Measurements from ENCODE around the gene TSHZ2.

DNA sequence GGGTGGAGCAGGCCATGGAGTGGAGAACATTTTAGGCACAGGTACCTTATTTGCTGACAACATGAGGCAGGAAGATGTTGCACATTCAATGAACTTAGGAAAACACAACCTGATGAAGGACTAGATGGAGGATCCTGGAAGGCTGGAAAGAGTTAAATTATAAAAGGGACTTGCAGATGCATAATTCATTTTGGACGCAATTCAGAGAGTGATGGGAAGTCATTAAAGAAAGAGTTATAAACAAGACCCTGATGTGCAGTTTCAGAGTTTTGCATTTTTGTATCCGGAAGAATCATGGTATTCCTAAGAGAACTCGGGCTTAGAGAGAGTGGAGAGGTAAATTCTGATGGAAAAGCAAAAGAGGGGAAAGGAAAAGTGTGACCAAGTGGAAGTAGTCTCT lies 104.5 kb downstream of the TSHZ2 start:
- TF ChIP-seq, protein P1, sequence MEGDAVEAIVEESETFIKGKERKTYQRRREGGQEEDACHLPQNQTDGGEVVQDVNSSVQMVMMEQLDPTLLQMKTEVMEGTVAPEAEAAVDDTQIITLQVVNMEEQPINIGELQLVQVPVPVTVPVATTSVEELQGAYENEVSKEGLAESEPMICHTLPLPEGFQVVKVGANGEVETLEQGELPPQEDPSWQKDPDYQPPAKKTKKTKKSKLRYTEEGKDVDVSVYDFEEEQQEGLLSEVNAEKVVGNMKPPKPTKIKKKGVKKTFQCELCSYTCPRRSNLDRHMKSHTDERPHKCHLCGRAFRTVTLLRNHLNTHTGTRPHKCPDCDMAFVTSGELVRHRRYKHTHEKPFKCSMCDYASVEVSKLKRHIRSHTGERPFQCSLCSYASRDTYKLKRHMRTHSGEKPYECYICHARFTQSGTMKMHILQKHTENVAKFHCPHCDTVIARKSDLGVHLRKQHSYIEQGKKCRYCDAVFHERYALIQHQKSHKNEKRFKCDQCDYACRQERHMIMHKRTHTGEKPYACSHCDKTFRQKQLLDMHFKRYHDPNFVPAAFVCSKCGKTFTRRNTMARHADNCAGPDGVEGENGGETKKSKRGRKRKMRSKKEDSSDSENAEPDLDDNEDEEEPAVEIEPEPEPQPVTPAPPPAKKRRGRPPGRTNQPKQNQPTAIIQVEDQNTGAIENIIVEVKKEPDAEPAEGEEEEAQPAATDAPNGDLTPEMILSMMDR (IDR thresholded peaks at IDR 0.05; ENCODE audit: insufficient read depth, low read depth, low read length), result no peak
- TF ChIP-seq EZH2 (IDR thresholded peaks at IDR 0.05; ENCODE audit: insufficient read depth, low read length), result no peak

Measured in astrocyte (in vitro differentiated cells and primary cell).